ENCODE results near the gene RFTN2. TPM values are rescaled to one million over a fixed set of nuclear protein-coding genes. Genes with fewer than 3 reads are reported as not detected.

The RFTN2 gene
- polyA plus RNA-seq, 1 donor from 2014 or later: 0.06 TPM

GRCh38 chr2:197620133-197620532 lies 55.3 kb downstream of the RFTN2 start:
- H3K9me3 ChIP-seq (ENCODE audit: low read length): no peaks in the 10 kb centered on the region
- H3K27me3 ChIP-seq (ENCODE audit: insufficient read depth, low read depth, low read length): no peaks in the 10 kb centered on the region
- H3K9ac ChIP-seq (ENCODE audit: low read length): no peak overlapping the region
- no peak overlapping the region for H3K4me2 ChIP-seq (ENCODE audit: low read length)
- no peak overlapping the region for H3K4me3 ChIP-seq (ENCODE audit: low read length)
- no peaks in the 10 kb centered on the region for H3K9me2 ChIP-seq (ENCODE audit: insufficient read depth, low read length)
- H3K36me3 ChIP-seq (ENCODE audit: insufficient read depth, low read length): no peaks in the 10 kb centered on the region
- no peaks in the 10 kb centered on the region for H3K79me2 ChIP-seq (replicated peaks; ENCODE audit: insufficient read depth, low read length)
- no peak overlapping the region for H2AFZ ChIP-seq (ENCODE audit: low read depth, low read length)
- H3K27ac ChIP-seq (ENCODE audit: low read length): no peak overlapping the region
- H3F3A ChIP-seq (ENCODE audit: insufficient read depth, low read length, poor library complexity, severe bottlenecking): no peaks in the 10 kb centered on the region
- no peaks in the 10 kb centered on the region for H4K20me1 ChIP-seq (ENCODE audit: insufficient read depth)
- TF ChIP-seq TAF1 (IDR thresholded peaks at IDR 0.05; ENCODE audit: low read depth) (no peak), MXI1 (conservative IDR thresholded peaks at IDR 0.05; ENCODE audit: poor library complexity, severe bottlenecking) (no peak), EP300 (conservative IDR thresholded peaks at IDR 0.05; ENCODE audit: poor library complexity, severe bottlenecking) (no peak), SMC3 (conservative IDR thresholded peaks at IDR 0.05; ENCODE audit: poor library complexity) (no peak), EZH2 (IDR thresholded peaks at IDR 0.05; ENCODE audit: borderline replicate concordance, insufficient read depth, low read length, poor library complexity, severe bottlenecking) (no peak), RAD21 (conservative IDR thresholded peaks at IDR 0.05) (no peak)
- TF ChIP-seq, protein P1, sequence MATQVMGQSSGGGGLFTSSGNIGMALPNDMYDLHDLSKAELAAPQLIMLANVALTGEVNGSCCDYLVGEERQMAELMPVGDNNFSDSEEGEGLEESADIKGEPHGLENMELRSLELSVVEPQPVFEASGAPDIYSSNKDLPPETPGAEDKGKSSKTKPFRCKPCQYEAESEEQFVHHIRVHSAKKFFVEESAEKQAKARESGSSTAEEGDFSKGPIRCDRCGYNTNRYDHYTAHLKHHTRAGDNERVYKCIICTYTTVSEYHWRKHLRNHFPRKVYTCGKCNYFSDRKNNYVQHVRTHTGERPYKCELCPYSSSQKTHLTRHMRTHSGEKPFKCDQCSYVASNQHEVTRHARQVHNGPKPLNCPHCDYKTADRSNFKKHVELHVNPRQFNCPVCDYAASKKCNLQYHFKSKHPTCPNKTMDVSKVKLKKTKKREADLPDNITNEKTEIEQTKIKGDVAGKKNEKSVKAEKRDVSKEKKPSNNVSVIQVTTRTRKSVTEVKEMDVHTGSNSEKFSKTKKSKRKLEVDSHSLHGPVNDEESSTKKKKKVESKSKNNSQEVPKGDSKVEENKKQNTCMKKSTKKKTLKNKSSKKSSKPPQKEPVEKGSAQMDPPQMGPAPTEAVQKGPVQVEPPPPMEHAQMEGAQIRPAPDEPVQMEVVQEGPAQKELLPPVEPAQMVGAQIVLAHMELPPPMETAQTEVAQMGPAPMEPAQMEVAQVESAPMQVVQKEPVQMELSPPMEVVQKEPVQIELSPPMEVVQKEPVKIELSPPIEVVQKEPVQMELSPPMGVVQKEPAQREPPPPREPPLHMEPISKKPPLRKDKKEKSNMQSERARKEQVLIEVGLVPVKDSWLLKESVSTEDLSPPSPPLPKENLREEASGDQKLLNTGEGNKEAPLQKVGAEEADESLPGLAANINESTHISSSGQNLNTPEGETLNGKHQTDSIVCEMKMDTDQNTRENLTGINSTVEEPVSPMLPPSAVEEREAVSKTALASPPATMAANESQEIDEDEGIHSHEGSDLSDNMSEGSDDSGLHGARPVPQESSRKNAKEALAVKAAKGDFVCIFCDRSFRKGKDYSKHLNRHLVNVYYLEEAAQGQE (IDR thresholded peaks at IDR 0.05; ENCODE audit: borderline replicate concordance): no peak
- TF ChIP-seq, protein P2, sequence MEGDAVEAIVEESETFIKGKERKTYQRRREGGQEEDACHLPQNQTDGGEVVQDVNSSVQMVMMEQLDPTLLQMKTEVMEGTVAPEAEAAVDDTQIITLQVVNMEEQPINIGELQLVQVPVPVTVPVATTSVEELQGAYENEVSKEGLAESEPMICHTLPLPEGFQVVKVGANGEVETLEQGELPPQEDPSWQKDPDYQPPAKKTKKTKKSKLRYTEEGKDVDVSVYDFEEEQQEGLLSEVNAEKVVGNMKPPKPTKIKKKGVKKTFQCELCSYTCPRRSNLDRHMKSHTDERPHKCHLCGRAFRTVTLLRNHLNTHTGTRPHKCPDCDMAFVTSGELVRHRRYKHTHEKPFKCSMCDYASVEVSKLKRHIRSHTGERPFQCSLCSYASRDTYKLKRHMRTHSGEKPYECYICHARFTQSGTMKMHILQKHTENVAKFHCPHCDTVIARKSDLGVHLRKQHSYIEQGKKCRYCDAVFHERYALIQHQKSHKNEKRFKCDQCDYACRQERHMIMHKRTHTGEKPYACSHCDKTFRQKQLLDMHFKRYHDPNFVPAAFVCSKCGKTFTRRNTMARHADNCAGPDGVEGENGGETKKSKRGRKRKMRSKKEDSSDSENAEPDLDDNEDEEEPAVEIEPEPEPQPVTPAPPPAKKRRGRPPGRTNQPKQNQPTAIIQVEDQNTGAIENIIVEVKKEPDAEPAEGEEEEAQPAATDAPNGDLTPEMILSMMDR (IDR thresholded peaks at IDR 0.05; ENCODE audit: poor library complexity, severe bottlenecking): no peak

DNA sequence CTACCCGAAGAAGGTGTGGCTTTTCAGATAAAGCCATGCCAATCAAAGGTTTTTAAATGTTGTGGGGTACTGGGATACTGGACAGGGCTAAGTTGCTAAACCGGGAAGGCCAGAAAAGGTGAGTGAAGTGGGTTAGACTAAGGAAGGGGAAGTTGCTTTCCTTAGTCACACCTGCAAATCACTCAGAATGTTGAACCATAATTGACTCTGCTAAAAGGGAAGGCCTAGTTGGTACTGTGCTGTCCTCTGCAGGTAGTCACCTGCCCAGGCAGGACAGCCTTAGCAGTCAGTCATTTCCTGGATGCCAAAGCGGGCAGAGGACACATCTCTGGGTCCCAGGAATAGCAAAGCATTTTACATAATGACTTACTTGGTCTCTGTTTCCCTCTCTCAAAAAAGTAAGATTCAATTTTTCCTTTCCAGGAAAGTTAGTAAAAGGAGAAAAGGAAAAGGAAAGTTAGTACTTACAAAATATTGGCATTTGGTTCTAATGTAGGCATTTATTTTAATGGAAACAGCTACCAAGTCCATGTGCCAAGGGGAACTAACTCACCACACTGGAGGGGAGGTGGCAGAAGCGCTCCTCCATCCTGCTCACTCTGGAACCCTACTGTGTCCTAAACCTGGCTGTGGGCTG lies 60.3 kb downstream of the RFTN2 start:
- H3K4me3 ChIP-seq (ENCODE audit: low read length): no peak overlapping the region
- no peaks in the 10 kb centered on the region for H4K20me1 ChIP-seq (ENCODE audit: insufficient read depth)
- H3F3A ChIP-seq (ENCODE audit: insufficient read depth, low read length, poor library complexity, severe bottlenecking): no peaks in the 10 kb centered on the region
- no peaks in the 10 kb centered on the region for H3K79me2 ChIP-seq (replicated peaks; ENCODE audit: insufficient read depth, low read length)
- H3K9ac ChIP-seq (ENCODE audit: low read length): no peak overlapping the region
- no peaks in the 10 kb centered on the region for H3K9me3 ChIP-seq (ENCODE audit: low read length)
- no peak overlapping the region for H2AFZ ChIP-seq (ENCODE audit: low read depth, low read length)
- H3K27me3 ChIP-seq (ENCODE audit: insufficient read depth, low read depth, low read length): no peaks in the 10 kb centered on the region
- no peaks in the 10 kb centered on the region for H3K9me2 ChIP-seq (ENCODE audit: insufficient read depth, low read length)
- TF ChIP-seq POLR2AphosphoS5 (IDR thresholded peaks at IDR 0.05) (no peak), EZH2 (IDR thresholded peaks at IDR 0.05; ENCODE audit: borderline replicate concordance, insufficient read depth, low read length, poor library complexity, severe bottlenecking) (no peak), MXI1 (conservative IDR thresholded peaks at IDR 0.05; ENCODE audit: poor library complexity, severe bottlenecking) (no peak), EP300 (conservative IDR thresholded peaks at IDR 0.05; ENCODE audit: poor library complexity, severe bottlenecking) (no peak), TAF1 (IDR thresholded peaks at IDR 0.05; ENCODE audit: low read depth) (no peak), SMC3 (conservative IDR thresholded peaks at IDR 0.05; ENCODE audit: poor library complexity) (no peak), RAD21 (conservative IDR thresholded peaks at IDR 0.05) (no peak)
- TF ChIP-seq, protein P1 (IDR thresholded peaks at IDR 0.05; ENCODE audit: borderline replicate concordance): no peak
- TF ChIP-seq, protein P2 (IDR thresholded peaks at IDR 0.05; ENCODE audit: poor library complexity, severe bottlenecking): no peak
- H3K27ac ChIP-seq (ENCODE audit: low read length): no peak overlapping the region
- no peaks in the 10 kb centered on the region for H3K36me3 ChIP-seq (ENCODE audit: insufficient read depth, low read length)
- no peak overlapping the region for H3K4me2 ChIP-seq (ENCODE audit: low read length)

Measured in neural cell (in vitro differentiated cells).